Omental fat pad (tissue), 4 donors: ENCODE data around the gene EPS8L1. TPM values are rescaled to one million over a fixed set of nuclear protein-coding genes. Genes with fewer than 3 reads are reported as not detected.
A peak's percentile ranks its signal among the peaks of the same experiment; 100 is the strongest.
"Not testable (repeated sequence)": the region's sequence is repeated elsewhere in the genome, so short reads cannot be mapped to it uniquely, and the experiment has no call there.

ENCODE experiments used
- ATAC-seq: fragments of 150-250 bp; one replicate; pipeline ENCODE4 v1.9.1; 2016; ENCODE audit warnings: mild to moderate bottlenecking, moderate library complexity; ENCODE audit not compliant: low FRiP score
- DNase-seq: peaks from one replicate; pipeline ENCODE4 v3.0.0-alpha.2; 2019; ENCODE audit warnings: low spot score
- CTCF ChIP-seq, 3 donors: fragments of 450-650 bp; IDR thresholded peaks; one replicate each; pipeline ENCODE4 v1.5.1; 2016 to 2017; ENCODE audit warnings: antibody characterized with exemption in 3 of 3, mild to moderate bottlenecking in 3 of 3, moderate library complexity in 2 of 3
- total RNA-seq, 4 donors: library from RNA; depleted of rRNA; stranded (reverse); fragments of >200 nt; gene quantifications; one replicate each; pipeline ENCODE4 v1.1.0, GENCODE V29; 2016

EPS8L1 gene
- 10 to 100 TPM in 2 of 4 donors, 1 to 10 TPM in 1, under 1 TPM in 1; 0.95 to 41.7 (median 15.5) TPM for total RNA-seq

- TF ChIP-seq CTCF (IDR thresholded peaks at IDR 0.05): no peak
- DNase-seq: no peak
- ATAC-seq: peak; percentile 68
Measured at GRCh38 chr19:55075371-55075998, at the start of gene EPS8L1. EPS8L1 (plus strand) TSS chr19:55075869; CDS start chr19:55076445, 576 bp downstream.

DNA sequence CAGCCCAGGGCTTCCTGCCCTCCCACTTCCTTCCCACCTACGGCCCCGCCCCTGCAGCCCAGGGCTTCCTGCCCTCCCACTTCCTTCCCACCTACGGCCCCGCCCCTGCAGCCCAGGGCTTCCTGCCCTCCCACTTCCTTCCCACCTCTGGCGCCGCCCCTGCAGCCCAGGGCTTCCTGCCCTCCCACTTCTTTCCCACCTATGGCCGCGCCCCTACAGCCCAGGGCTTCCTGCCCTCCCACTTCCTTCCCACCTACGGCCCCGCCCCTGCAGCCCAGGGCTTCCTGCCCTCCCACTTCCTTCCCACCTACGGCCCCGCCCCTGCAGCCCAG, 48.6 kb upstream of the EPS8L1 start:
- not testable (repeated sequence) for DNase-seq, ATAC-seq

DNA sequence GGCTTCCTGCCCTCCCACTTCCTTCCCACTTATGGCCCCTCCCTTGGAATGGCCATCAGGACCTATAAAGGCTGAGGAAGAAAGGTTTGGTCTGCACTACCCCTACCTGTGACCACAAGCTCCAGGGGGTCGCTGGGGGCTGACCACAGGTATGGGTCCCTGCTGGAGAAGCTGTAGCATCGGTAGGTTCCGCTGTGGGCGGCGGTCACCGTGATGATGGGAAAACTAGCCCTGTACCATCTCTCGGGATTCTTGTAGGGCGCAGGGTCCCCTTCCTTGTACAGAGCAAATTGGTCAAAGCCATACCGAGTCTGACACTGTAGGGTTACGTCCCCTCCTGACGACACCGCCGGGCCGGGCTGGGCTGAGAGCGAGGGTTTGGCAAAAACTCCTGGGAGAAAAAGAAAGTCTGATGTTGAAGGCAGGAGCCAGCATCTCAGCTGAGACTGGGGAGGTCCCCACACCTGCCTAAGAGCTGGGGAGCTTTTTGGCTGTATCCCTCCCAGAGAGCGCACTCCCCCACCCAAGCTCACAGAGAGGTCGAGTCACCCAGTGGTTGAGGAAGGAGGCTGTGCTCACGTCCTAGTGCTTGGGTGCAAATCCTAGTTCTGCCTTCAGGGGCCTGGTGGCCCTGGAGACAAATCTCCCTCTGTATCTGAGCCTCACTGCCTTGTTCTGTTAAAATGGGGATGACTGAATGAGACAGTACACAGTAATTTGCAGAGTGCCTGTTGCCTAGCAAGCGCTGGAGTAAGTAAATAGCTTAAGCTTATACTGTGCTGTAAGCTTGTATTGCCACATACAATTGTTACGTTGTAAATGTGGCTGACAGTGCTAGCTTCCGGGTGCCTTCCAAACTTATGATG, 48.0 kb upstream of the EPS8L1 start:
- ATAC-seq (no peak), DNase-seq (no peak)
- no peak for TF ChIP-seq CTCF (IDR thresholded peaks at IDR 0.05)

- no peak for TF ChIP-seq CTCF (IDR thresholded peaks at IDR 0.05)
- no peak for ATAC-seq
- no peak for DNase-seq
Measured at GRCh38 chr19:55028757-55029156, 46.9 kb upstream of the EPS8L1 start.

- no peak for DNase-seq
- no peak for ATAC-seq
Measured at GRCh38 chr19:55031178-55031577, 44.5 kb upstream of the EPS8L1 start.

GRCh38 chr19:55032170-55032800, 43.4 kb upstream of the EPS8L1 start:
- ATAC-seq (no peak), DNase-seq (no peak)
- no peak for TF ChIP-seq CTCF (IDR thresholded peaks at IDR 0.05)

More at GRCh38 chr19:55031178-55031577, 44.5 kb upstream of the EPS8L1 start:
- TF ChIP-seq CTCF (IDR thresholded peaks at IDR 0.05): no peak

GRCh38 chr19:55032976-55033643, 42.6 kb upstream of the EPS8L1 start:
- DNase-seq, ATAC-seq: not testable (repeated sequence)
